Activated T-helper 2 cell treated with anti-CD3 and anti-CD28 coated beads, Interferon-gamma antibody, Interleukin-2, Interleukin-4, amounts not matched to agents 10 μg/mL and 5 μg/mL and 100 μg/mL, durations not matched to agents 14 hours and 24 hours and 36 hours (primary cell): ENCODE data around the gene CPTP. TPM values are rescaled to one million over a fixed set of nuclear protein-coding genes. Genes with fewer than 3 reads are reported as not detected.
"Not testable (repeated sequence)": the region's sequence is repeated elsewhere in the genome, so short reads cannot be mapped to it uniquely, and the experiment has no call there.

Experiments
- DNase-seq: peaks from one replicate; pipeline ENCODE4 v3.0.0; 2021; ENCODE audit warnings: low spot score
- H3K27ac Mint-ChIP-seq: one replicate; pipeline ENCODE4 v1.8.0; 2021; ENCODE audit warnings: mixed read lengths
- H3K27me3 Mint-ChIP-seq: one replicate; pipeline ENCODE4 v1.8.0; 2021; ENCODE audit warnings: low read depth, mixed read lengths
- H3K36me3 Mint-ChIP-seq: one replicate; pipeline ENCODE4 v1.8.0; 2021; ENCODE audit warnings: low read depth, mixed read lengths
- H3K4me1 Mint-ChIP-seq: one replicate; pipeline ENCODE4 v1.8.0; 2021; ENCODE audit warnings: low read depth, mixed read lengths
- H3K4me3 Mint-ChIP-seq: one replicate; pipeline ENCODE4 v1.8.0; 2021; ENCODE audit warnings: low read depth, mild to moderate bottlenecking, moderate library complexity, mixed read lengths
- H3K9me3 Mint-ChIP-seq: one replicate; pipeline ENCODE4 v1.8.0; 2021; ENCODE audit warnings: mixed read lengths
- intact Hi-C: fragments of 100-400 bp; cut with micrococcal nuclease; formaldehyde crosslinking; loops from one replicate; pipeline ENCODE4 v1.15.1; 2023
- total RNA-seq: library from RNA; stranded (reverse); gene quantifications from 2 replicates; pipeline ENCODE4 v1.2.3, GENCODE V29; 2022

CPTP gene
- total RNA-seq, 1 donor from 2014 or later = 12.1 TPM

DNA sequence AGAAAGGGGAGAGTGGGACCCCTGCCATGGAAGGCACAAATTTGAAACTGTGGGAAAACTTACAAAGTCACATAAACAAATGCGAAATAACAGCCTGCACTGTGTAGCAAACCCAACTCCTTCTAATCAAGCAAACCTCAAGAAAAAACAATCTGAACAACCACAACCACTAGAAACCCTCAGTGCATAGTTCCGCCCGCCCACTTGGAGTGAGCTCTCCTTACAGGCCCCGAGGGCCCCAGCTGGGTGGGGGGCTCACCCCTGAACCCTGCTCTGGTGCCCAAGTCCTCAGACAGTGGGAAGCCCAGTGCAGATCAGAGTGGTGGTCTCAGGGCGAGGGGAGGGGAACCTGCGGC is 34.7 kb downstream of the CPTP start:
- no peak overlapping the region for H3K4me3 Mint-ChIP-seq
- no peak for DNase-seq
- H3K4me1 Mint-ChIP-seq = peaks cover 6% of the 10 kb centered on the region
- peaks cover 18% of the 10 kb centered on the region for H3K27me3 Mint-ChIP-seq
- no peaks in the 10 kb centered on the region for H3K9me3 Mint-ChIP-seq
- no peak overlapping the region for H3K27ac Mint-ChIP-seq
- intact Hi-C loops = no loop called here
- H3K36me3 Mint-ChIP-seq = no peaks in the 10 kb centered on the region

DNA sequence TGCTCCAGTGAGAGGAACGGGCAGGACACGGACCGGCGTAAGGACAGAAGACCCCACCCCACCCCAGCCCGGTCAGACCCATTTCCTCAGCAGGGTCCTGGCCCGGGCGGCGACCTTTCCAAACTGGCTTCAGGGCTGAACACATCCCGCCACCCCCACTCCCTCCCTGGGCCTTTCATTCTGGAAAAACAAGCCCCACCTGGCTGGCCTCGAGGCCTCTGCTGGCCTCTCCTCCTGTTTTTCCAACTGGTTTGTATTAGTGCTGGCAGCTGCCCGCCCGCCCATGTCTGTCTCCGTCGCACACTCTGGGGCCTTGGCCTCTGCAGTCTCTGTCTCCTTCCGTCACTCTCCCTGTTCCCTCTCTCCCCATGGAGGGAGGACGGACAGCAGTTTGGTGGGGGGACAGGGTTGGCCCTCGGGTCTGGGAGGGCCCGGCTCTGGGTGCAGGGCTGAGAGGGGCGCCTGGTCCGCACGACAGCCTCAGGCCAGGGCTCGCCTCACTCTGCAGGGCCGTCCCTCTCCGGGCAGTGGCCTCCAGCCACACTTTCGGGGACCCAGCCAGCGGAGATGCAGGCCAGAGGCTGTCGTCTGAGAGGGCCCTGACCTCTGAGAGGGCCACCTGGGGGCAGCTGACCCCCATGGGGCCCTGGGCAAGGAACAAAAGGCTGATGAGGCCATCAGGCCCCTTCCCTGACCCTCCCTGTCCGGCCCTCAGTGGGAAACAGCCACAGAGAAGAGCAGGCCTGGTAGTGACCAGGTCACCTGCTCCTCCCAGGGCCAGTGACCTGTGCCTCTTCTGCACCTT is 35.3 kb downstream of the CPTP start:
- no peak overlapping the region for H3K4me3 Mint-ChIP-seq
- intact Hi-C loops = no loop called here
- no peaks in the 10 kb centered on the region for H3K9me3 Mint-ChIP-seq

DNA sequence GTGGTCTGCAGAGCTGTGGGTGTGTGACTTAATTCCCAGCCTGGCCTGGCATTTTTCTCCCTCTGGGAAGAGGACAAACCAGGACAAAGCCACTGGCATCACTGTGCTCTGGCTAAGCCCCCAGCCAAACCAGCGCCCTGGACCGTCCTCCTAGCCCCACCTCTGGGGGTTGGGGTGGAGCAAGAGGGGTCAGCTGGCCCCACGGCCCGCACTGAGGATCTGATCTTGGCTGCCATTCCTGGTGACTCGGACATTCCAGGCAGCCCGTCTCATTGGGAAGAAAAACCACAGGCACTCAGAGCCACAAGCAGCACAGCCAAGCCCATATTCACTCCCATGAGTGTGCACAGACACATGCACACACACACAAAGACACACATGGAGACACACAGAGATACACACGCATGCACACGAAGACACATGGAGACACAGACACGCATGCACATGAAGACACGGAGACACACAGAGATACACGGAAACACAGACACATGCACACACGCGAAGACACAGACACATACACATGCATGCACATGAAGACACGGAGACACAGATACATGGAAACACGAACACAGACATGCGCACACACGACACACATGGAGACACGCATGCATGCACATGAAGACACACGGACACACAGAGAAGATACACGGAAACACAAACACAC is 36.0 kb downstream of the CPTP start:
- DNase-seq = no peak
- Mint-ChIP-seq H3K4me3 (no peak overlapping the region), H3K36me3 (no peaks in the 10 kb centered on the region), H3K9me3 (no peaks in the 10 kb centered on the region), H3K27me3 (peaks cover 18% of the 10 kb centered on the region), H3K27ac (no peak overlapping the region), H3K4me1 (peaks cover 6% of the 10 kb centered on the region)
- intact Hi-C loops = no loop called here

More for the DNA sequence above, 35.3 kb downstream of the CPTP start:
- H3K27me3 Mint-ChIP-seq = peaks cover 18% of the 10 kb centered on the region
- no peak for DNase-seq
- no peak overlapping the region for H3K27ac Mint-ChIP-seq
- H3K4me1 Mint-ChIP-seq = peaks cover 6% of the 10 kb centered on the region
- no peaks in the 10 kb centered on the region for H3K36me3 Mint-ChIP-seq

DNA sequence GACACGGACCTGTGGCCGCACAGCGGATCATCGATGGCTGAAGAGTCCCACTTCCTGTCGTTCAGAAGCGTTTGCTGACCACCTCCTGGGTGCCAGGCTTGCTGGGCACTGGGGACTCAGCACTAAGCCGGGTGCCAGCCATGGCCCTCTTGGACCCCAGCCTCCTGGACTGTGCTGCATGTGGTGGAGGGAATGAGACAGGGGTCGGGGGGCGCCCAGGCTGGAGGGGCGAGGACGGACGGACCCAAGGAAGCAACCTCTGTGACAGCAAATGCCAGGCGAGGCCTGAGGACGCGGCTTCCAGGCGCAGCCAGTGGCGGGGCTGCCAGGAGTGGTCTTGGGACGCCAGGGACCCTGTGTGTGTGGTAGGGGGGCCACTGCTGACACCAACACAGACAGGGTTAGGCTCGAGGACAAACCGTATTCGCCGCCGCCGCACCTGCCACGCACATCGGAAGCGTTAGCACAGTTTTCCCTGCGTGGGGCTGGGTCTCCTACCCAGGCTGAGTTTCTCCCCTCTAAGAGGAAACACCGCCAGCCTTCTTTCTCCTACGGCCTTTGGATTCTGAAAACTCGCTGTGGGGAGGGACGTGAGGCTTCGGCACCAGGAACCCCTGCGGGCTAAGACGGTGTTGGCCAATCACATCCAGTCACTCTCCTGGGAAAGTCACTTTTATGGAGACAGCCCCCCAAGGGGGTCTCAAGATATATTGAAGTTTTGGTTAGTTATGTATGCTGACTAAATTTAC is 36.8 kb downstream of the CPTP start:
- intact Hi-C loops = no loop called here
- H3K36me3 Mint-ChIP-seq = no peaks in the 10 kb centered on the region

DNA sequence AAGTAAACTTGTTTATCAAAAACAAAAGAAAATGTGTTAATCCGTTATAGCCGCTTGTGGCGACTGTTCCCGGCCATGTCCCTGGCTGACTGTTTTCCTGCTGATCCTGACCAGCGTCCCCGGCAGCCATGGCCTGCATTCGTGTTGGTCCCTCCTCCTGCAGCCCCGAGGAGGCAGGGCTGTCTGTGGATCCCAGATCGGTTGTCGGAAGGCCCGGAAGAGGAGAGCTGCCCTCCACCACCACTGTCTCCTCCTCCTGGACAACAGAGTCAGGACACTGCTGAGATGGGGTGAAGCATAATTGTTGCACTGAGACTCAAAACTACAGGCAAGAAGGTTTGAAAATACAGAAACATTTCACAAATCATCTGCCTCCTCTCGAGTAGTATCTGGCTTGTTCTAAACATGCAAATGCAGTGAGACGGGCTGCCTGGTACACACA is 37.4 kb downstream of the CPTP start:
- intact Hi-C loops = no loop called here

More for the DNA sequence above, 36.8 kb downstream of the CPTP start:
- no peak for DNase-seq
- Mint-ChIP-seq H3K9me3 (no peaks in the 10 kb centered on the region), H3K27me3 (peaks cover 18% of the 10 kb centered on the region), H3K27ac (no peak overlapping the region), H3K4me3 (no peak overlapping the region), H3K4me1 (peaks cover 6% of the 10 kb centered on the region)

DNA sequence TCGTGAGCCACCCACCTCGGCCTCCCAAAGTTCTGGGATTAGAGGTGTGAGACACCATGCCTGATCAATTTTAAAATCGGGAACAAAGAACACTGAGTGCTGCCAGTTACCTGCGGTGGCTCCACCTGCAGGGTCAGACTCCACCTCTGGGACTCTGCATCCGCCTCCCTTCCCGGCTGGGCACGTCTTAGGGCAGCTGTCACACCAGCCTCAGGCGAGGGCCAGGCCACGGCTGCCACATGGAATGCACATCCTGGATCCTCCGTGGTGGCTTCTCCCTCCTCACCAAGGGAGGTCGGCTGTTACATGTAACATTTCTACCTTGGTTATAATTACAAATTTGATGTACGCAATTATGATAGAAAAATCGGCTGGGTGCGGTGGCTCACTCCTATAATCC is 39.7 kb downstream of the CPTP start:
- H3K4me3 Mint-ChIP-seq = no peak overlapping the region
- intact Hi-C loops = no loop called here
- H3K27ac Mint-ChIP-seq = no peak overlapping the region
- no peaks in the 10 kb centered on the region for H3K36me3 Mint-ChIP-seq
- peaks cover 2% of the 10 kb centered on the region for H3K4me1 Mint-ChIP-seq
- no peak for DNase-seq
- peaks cover 11% of the 10 kb centered on the region for H3K27me3 Mint-ChIP-seq
- H3K9me3 Mint-ChIP-seq = no peaks in the 10 kb centered on the region

More for the DNA sequence above, 37.4 kb downstream of the CPTP start:
- no peak for DNase-seq
- Mint-ChIP-seq H3K9me3 (no peaks in the 10 kb centered on the region), H3K36me3 (no peaks in the 10 kb centered on the region), H3K27ac (no peak overlapping the region), H3K27me3 (peaks cover 18% of the 10 kb centered on the region), H3K4me1 (peaks cover 6% of the 10 kb centered on the region), H3K4me3 (no peak overlapping the region)

DNA sequence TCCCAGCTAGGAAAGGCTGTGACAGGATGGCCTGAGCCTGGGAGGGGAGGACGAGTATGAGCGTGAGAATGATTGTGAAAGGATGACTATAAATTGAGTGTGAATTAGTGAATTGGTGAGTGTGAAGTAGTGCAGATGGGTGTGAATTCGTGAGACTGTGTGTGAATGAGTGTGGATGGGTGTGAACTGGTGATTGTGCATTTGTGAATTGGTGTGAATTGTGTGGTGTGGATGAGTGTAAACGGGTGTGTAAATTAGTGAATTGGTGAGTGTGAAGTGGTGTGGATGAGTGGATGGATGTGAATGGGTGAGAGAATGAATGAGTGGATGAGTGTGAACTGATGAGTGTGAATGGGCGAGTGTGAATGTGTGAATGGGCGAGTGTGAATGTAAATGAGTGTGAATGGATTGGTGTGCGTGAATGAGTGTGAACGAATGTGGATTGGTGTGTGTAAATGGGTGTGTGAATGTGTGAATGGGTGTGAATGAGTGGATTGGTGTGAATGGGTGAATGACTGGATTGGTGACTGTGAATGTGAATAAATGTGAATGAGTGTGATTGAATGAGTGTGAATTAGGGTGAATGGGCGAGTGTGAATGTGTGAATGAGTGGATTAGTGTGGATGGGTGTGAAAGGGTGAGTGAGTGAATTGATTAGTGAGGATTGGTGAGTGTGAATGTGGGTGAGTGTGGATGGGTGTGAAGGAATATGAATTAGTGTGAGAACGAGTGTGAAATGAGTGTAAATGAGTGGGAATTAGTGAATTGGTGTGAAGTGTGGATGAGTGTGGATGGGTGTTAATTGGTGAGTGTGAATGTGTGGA is 41.5 kb downstream of the CPTP start:
- no peaks in the 10 kb centered on the region for H3K4me1 Mint-ChIP-seq
- H3K27me3 Mint-ChIP-seq = peaks cover 4% of the 10 kb centered on the region
- no peak overlapping the region for H3K4me3 Mint-ChIP-seq
- no peaks in the 10 kb centered on the region for H3K36me3 Mint-ChIP-seq
- no peak overlapping the region for H3K27ac Mint-ChIP-seq
- H3K9me3 Mint-ChIP-seq = no peaks in the 10 kb centered on the region
- no peak for DNase-seq
- intact Hi-C loops = no loop called here

DNA sequence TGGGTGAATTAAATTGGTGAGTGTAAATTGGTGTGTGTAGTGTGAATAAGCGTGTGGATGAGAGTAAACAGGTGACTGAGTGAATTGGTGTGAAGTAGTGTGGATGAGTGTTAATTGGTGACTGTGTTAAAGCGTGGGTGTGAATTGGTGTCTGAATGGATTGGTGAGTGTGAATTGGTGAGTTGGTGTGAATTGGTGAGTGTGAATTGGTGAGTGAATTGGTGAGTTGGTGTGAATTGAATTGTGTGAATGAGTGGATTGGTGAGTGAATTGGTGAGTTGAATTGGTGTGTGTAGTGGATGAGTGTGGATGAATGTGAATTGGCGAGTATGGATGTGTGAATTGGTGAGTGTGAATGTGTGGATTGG is 42.1 kb downstream of the CPTP start:
- Mint-ChIP-seq H3K4me1 (no peaks in the 10 kb centered on the region), H3K36me3 (no peaks in the 10 kb centered on the region), H3K27me3 (peaks cover 4% of the 10 kb centered on the region), H3K4me3 (no peak overlapping the region), H3K9me3 (no peaks in the 10 kb centered on the region), H3K27ac (no peak overlapping the region)
- intact Hi-C loops = no loop called here
- no peak for DNase-seq

DNA sequence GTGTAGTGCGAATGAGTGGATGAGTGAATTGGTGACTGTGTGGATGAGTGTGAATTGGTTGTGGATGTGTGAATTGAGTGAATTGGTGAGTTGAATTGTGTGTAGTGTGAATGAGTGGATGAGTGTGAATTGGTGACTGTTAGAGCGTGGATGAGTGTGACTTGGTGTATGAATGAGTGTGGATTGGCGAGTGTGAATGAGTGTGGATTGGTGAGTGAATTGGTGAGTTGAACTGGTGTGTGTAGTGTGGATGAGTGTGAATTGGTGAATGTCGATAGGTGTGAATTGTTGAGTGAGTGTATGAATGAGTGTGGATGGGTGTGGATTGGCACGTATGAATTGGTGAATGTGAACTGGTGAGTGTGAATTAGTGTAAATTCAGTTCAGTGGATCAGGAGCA is 42.7 kb downstream of the CPTP start:
- intact Hi-C loops = no loop called here
- Mint-ChIP-seq H3K36me3 (peaks cover 3% of the 10 kb centered on the region), H3K27me3 (no peaks in the 10 kb centered on the region), H3K4me1 (peaks cover 2% of the 10 kb centered on the region), H3K9me3 (no peaks in the 10 kb centered on the region), H3K4me3 (no peak overlapping the region), H3K27ac (no peak overlapping the region)
- no peak for DNase-seq

DNA sequence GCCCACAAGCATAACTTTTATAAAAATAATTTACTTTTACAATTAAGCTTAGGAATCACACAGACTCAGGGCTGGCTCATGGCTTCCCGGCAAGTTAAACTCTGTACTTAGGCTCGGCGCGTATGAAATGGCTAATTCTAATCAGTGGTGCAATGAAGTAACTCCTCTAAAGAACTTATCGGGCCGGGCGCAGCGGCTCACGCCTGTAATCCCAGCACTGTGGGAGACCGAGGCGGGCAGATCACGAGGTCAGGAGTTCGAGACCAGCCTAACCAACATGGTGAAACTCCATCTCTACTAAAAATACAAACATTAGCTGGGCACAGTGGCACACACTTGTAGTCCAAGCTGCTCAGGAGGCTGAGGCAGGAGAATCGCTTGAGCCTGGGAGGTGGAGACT is 45.5 kb downstream of the CPTP start:
- not testable (repeated sequence) for H3K27ac Mint-ChIP-seq, H3K4me3 Mint-ChIP-seq, H3K9me3 Mint-ChIP-seq, H3K27me3 Mint-ChIP-seq, DNase-seq, H3K4me1 Mint-ChIP-seq
- intact Hi-C loops = loop anchor here (10.0 kb wide), 1 partner anchor 65 kb away; the partner anchor contains the start of genes ACAP3 and PUSL1
- peaks cover 13% of the 10 kb centered on the region for H3K36me3 Mint-ChIP-seq

DNA sequence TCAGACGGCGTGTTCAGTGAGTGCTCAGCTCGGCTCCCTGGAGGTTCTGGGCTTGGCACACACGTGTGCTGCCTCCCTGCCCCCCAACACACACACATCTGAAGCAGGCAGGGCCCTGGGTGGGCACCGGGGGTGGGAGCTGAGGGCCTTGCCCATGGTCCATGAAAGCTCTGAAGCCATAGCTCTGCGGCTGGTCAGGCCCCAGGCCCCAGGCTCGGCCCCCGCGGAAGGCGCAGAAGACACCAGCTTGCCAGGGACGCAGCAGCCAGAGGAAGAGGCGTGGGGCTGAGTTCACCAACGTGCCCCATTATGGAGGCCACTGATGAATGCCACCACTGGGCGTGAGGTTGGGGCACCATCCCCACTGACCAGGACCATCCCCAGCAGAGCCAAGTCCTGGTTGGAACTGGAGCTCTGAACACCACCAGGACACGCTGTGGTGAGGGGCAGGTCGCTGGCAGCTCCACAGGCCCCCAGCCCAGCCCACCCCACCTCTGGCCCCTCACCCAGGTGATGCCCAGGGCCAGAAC is 46.2 kb downstream of the CPTP start:
- H3K27ac Mint-ChIP-seq = no peak overlapping the region
- no peaks in the 10 kb centered on the region for H3K27me3 Mint-ChIP-seq
- peaks cover 15% of the 10 kb centered on the region for H3K36me3 Mint-ChIP-seq
- H3K9me3 Mint-ChIP-seq = no peaks in the 10 kb centered on the region
- DNase-seq = no peak
- intact Hi-C loops = loop anchor here (10.0 kb wide), 1 partner anchor 66 kb away; the partner anchor contains the start of genes ACAP3 and PUSL1
- H3K4me1 Mint-ChIP-seq = peaks cover 9% of the 10 kb centered on the region
- no peak overlapping the region for H3K4me3 Mint-ChIP-seq

DNA sequence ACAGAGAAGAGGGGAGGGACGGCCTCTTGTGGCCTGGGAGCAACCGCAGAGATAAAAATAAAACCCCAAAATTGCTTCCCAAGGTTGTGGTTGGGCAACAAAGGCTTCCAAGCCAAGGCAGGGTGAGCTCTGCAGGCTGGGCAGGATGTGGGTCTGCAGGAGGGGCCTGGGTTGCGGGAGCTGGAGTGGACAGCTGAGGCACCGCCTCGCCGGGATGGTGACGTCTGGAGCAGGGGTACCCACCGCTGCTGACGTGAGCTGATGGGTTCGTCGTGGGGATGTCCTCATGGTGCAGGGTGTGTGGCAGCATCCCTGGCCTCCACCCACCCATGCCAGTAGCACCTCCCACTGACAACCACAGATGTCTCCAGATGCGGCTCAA is 46.8 kb downstream of the CPTP start:
- Mint-ChIP-seq H3K36me3 (peaks cover 15% of the 10 kb centered on the region), H3K27ac (no peak overlapping the region), H3K4me3 (peak overlapping the region; percentile 1), H3K4me1 (peaks cover 10% of the 10 kb centered on the region), H3K9me3 (no peaks in the 10 kb centered on the region), H3K27me3 (no peaks in the 10 kb centered on the region)
- intact Hi-C loops = loop anchor here (10.0 kb wide), 1 partner anchor 67 kb away; the partner anchor contains the start of genes ACAP3 and PUSL1
- peak; percentile 78 for DNase-seq
